ENCODE measurements around the gene UBTD2. TPM values are rescaled to one million over a fixed set of nuclear protein-coding genes. Genes with fewer than 3 reads are reported as not detected.

Gene UBTD2
- polyA plus RNA-seq, 1 donor from 2014 or later: 89.9 TPM

- no peak overlapping the region for H3K27ac ChIP-seq (ENCODE audit: low read length)
- no peaks in the 10 kb centered on the region for H3K9me3 ChIP-seq (ENCODE audit: low read length)
- no peak for TF ChIP-seq MXI1 (conservative IDR thresholded peaks at IDR 0.05; ENCODE audit: poor library complexity, severe bottlenecking)
- no peak for TF ChIP-seq SMC3 (conservative IDR thresholded peaks at IDR 0.05; ENCODE audit: poor library complexity)
- no peak for TF ChIP-seq TAF1 (IDR thresholded peaks at IDR 0.05; ENCODE audit: low read depth)
- TF ChIP-seq CTCF (IDR thresholded peaks at IDR 0.05; ENCODE audit: poor library complexity, severe bottlenecking): no peak
- no peak for TF ChIP-seq EP300 (conservative IDR thresholded peaks at IDR 0.05; ENCODE audit: poor library complexity, severe bottlenecking)
- no peak for TF ChIP-seq RAD21 (conservative IDR thresholded peaks at IDR 0.05)
- no peak for TF ChIP-seq EZH2 (IDR thresholded peaks at IDR 0.05; ENCODE audit: borderline replicate concordance, insufficient read depth, low read length, poor library complexity, severe bottlenecking)
- no peak for TF ChIP-seq REST (IDR thresholded peaks at IDR 0.05; ENCODE audit: borderline replicate concordance)
- no peak for TF ChIP-seq POLR2AphosphoS5 (IDR thresholded peaks at IDR 0.05)
- H3K79me2 ChIP-seq (replicated peaks; ENCODE audit: insufficient read depth, low read length): peaks cover 74% of the 10 kb centered on the region
- peak overlapping the region; percentile 87 for H3K4me3 ChIP-seq (ENCODE audit: low read length)
- H3K9me2 ChIP-seq (ENCODE audit: insufficient read depth, low read length): no peaks in the 10 kb centered on the region
- H4K20me1 ChIP-seq (ENCODE audit: insufficient read depth): peaks cover 11% of the 10 kb centered on the region
- H3F3A ChIP-seq (ENCODE audit: insufficient read depth, low read length, poor library complexity, severe bottlenecking): no peaks in the 10 kb centered on the region
- peak overlapping the region; percentile 92 for H3K9ac ChIP-seq (ENCODE audit: low read length)
- peak overlapping the region; percentile 86 for H3K4me2 ChIP-seq (ENCODE audit: low read length)
- no peak overlapping the region for H2AFZ ChIP-seq (ENCODE audit: low read depth, low read length)
- H3K36me3 ChIP-seq (ENCODE audit: insufficient read depth, low read length): no peaks in the 10 kb centered on the region
- no peaks in the 10 kb centered on the region for H3K27me3 ChIP-seq (ENCODE audit: insufficient read depth, low read depth, low read length)
Measured at GRCh38 chr5:172280929-172281328, 2.6 kb downstream of the UBTD2 start.

GRCh38 chr5:172280317-172280716 is 3.2 kb downstream of the UBTD2 start:
- Histone ChIP-seq H3K9me3 (ENCODE audit: low read length) (no peaks in the 10 kb centered on the region), H2AFZ (ENCODE audit: low read depth, low read length) (no peak overlapping the region), H3K27me3 (ENCODE audit: insufficient read depth, low read depth, low read length) (no peaks in the 10 kb centered on the region), H3K9ac (ENCODE audit: low read length) (no peak overlapping the region), H3F3A (ENCODE audit: insufficient read depth, low read length, poor library complexity, severe bottlenecking) (no peaks in the 10 kb centered on the region), H3K36me3 (ENCODE audit: insufficient read depth, low read length) (no peaks in the 10 kb centered on the region), H3K4me2 (ENCODE audit: low read length) (peak overlapping the region; percentile 86), H3K27ac (ENCODE audit: low read length) (no peak overlapping the region), H3K4me3 (ENCODE audit: low read length) (no peak overlapping the region), H3K9me2 (ENCODE audit: insufficient read depth, low read length) (no peaks in the 10 kb centered on the region), H3K79me2 (replicated peaks; ENCODE audit: insufficient read depth, low read length) (peaks cover 80% of the 10 kb centered on the region), H4K20me1 (ENCODE audit: insufficient read depth) (peaks cover 11% of the 10 kb centered on the region)
- no peak for TF ChIP-seq EP300 (conservative IDR thresholded peaks at IDR 0.05; ENCODE audit: poor library complexity, severe bottlenecking)
- no peak for TF ChIP-seq TAF1 (IDR thresholded peaks at IDR 0.05; ENCODE audit: low read depth)
- TF ChIP-seq POLR2AphosphoS5 (IDR thresholded peaks at IDR 0.05): no peak
- TF ChIP-seq CTCF (IDR thresholded peaks at IDR 0.05; ENCODE audit: poor library complexity, severe bottlenecking): no peak
- TF ChIP-seq SMC3 (conservative IDR thresholded peaks at IDR 0.05; ENCODE audit: poor library complexity): no peak
- TF ChIP-seq MXI1 (conservative IDR thresholded peaks at IDR 0.05; ENCODE audit: poor library complexity, severe bottlenecking): no peak
- no peak for TF ChIP-seq EZH2 (IDR thresholded peaks at IDR 0.05; ENCODE audit: borderline replicate concordance, insufficient read depth, low read length, poor library complexity, severe bottlenecking)
- no peak for TF ChIP-seq RAD21 (conservative IDR thresholded peaks at IDR 0.05)
- TF ChIP-seq REST (IDR thresholded peaks at IDR 0.05; ENCODE audit: borderline replicate concordance): no peak
